SU-DHL-6 (cell line): ENCODE results near the gene KRTAP19-8.

Experiments used
- H2AFZ ChIP-seq: fragments of 200-600 bp; sonication (generic); 2 replicates; pipeline ENCODE4 v1.6.1; 2014; ENCODE audit warnings: low read depth, mild to moderate bottlenecking, moderate library complexity, mixed read lengths, antibody characterized with exemption, low read length; ENCODE audit not compliant: severe bottlenecking
- H3F3A ChIP-seq: fragments of 200-600 bp; shearing (Covaris generic); 2 replicates; pipeline ENCODE4 v1.6.0; 2016; ENCODE audit warnings: antibody characterized with exemption, mild to moderate bottlenecking; ENCODE audit not compliant: insufficient read depth
- H3K27ac ChIP-seq: fragments of 200-600 bp; sonication (generic); 2 replicates; pipeline ENCODE4 v1.5.1; 2016; ENCODE audit warnings: low read depth, mild to moderate bottlenecking, low read length, moderate library complexity, mixed read lengths
- H3K27me3 ChIP-seq: fragments of 200-600 bp; sonication (generic), shearing (Covaris generic); 2 replicates; pipeline ENCODE4 v1.6.0; 2014; ENCODE audit warnings: mild to moderate bottlenecking, low read length
- H3K36me3 ChIP-seq: fragments of 200-600 bp; sonication (generic); 2 replicates; pipeline ENCODE4 v1.6.1; 2014; ENCODE audit warnings: mild to moderate bottlenecking, low read length, mixed read lengths
- H3K4me2 ChIP-seq: fragments of 300-600, 200-600 bp; shearing (Covaris generic), sonication (generic); 2 replicates; pipeline ENCODE4 v1.6.0; 2014; ENCODE audit warnings: low read length, low read depth, mild to moderate bottlenecking; ENCODE audit not compliant: poor library complexity, severe bottlenecking
- H3K4me3 ChIP-seq: fragments of 200-600 bp; sonication (generic); 2 replicates; pipeline ENCODE4 v1.5.1; 2014; ENCODE audit warnings: antibody characterized with exemption, low read length, mild to moderate bottlenecking, mixed read lengths; ENCODE audit not compliant: insufficient read depth, poor library complexity, severe bottlenecking
- H3K79me2 ChIP-seq: fragments of 200-600 bp; sonication (generic); 2 replicates; pipeline ENCODE4 v1.6.1; 2014; ENCODE audit warnings: mild to moderate bottlenecking, low read length, moderate library complexity; ENCODE audit not compliant: insufficient read depth
- H3K9ac ChIP-seq: fragments of 200-600 bp; sonication (generic); 2 replicates; pipeline ENCODE4 v1.7.0; 2014; ENCODE audit warnings: mild to moderate bottlenecking, low read length
- H3K9me2 ChIP-seq: fragments of 200-600 bp; sonication (generic); replicated peaks from 2 replicates; pipeline ENCODE4 v1.6.1; 2014; ENCODE audit warnings: low read length; ENCODE audit not compliant: insufficient read depth
- H3K9me3 ChIP-seq: fragments of 200-600 bp; sonication (generic); 2 replicates; pipeline ENCODE4 v1.6.1; 2014; ENCODE audit warnings: low read length, mixed read lengths; ENCODE audit not compliant: insufficient read depth
- H4K20me1 ChIP-seq: fragments of 200-600 bp; sonication (generic); 2 replicates; pipeline ENCODE4 v1.6.1; 2014; ENCODE audit warnings: low read depth, mild to moderate bottlenecking, antibody characterized with exemption, low read length, moderate library complexity, mixed read lengths
- EZH2phosphoT487 ChIP-seq: fragments of 200-600 bp; sonication (generic), shearing (Covaris generic); conservative IDR thresholded peaks from 2 replicates; pipeline ENCODE4 v1.6.1; 2018; ENCODE audit warnings: mild to moderate bottlenecking, antibody characterized with exemption, low read length, moderate library complexity, mixed read lengths
- TF ChIP-seq, protein P1 (sequence below): fragments of 200-600 bp; sonication (generic); IDR thresholded peaks from one replicate; pipeline ENCODE4 v1.5.1; 2017; ENCODE audit warnings: antibody characterized with exemption, mild to moderate bottlenecking, low read length, moderate library complexity; ENCODE audit not compliant: insufficient read depth, poor library complexity, severe bottlenecking

The KRTAP19-8 gene, protein sequence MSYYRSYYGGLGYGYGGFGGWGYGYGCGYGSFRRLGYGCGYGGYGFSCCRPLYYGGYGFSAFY

DNA sequence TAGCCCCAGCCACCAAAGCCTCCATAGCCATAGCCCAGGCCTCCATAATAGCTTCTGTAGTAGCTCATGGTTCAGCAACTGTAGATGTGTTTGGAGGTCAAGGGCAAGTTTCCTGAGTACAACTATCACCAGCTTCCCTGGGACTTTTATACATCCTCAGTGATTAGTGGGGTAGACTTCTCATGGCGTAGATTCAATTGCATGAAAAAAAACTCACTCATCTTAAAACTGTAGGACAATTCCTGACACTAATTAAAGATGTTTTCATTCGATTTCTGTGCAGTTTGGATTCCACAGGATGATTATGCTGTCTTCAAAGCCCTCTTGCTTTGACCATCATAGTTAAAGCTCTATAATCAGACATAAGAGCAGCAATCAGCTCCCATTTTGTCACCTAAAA lies at the start of gene KRTAP19-8:
TSS of gene KRTAP19-8 (minus strand) at position 101 of the 400 bp plus-strand sequence. CDS start at position 68, 33 bp downstream.
- TF ChIP-seq EZH2phosphoT487: no peak
- TF ChIP-seq, protein P1, sequence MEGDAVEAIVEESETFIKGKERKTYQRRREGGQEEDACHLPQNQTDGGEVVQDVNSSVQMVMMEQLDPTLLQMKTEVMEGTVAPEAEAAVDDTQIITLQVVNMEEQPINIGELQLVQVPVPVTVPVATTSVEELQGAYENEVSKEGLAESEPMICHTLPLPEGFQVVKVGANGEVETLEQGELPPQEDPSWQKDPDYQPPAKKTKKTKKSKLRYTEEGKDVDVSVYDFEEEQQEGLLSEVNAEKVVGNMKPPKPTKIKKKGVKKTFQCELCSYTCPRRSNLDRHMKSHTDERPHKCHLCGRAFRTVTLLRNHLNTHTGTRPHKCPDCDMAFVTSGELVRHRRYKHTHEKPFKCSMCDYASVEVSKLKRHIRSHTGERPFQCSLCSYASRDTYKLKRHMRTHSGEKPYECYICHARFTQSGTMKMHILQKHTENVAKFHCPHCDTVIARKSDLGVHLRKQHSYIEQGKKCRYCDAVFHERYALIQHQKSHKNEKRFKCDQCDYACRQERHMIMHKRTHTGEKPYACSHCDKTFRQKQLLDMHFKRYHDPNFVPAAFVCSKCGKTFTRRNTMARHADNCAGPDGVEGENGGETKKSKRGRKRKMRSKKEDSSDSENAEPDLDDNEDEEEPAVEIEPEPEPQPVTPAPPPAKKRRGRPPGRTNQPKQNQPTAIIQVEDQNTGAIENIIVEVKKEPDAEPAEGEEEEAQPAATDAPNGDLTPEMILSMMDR: no peak
- Histone ChIP-seq H3K27ac (no peak within 1 kb of the TSS), H3K4me2 (no peak within 1 kb of the TSS), H3K9me2 (0 out of 2 replicates have a peak, but pooled peaks cover 6% of the 10 kb centered on the region), H3K27me3 (0 out of 2 replicates have a peak, but pooled peaks cover 8% of the 10 kb centered on the region), H3K9ac (no peak within 1 kb of the TSS), H4K20me1 (no peaks in the 10 kb centered on the region), H3K36me3 (no peaks in the 10 kb centered on the region), H2AFZ (no peak within 1 kb of the TSS), H3K9me3 (no peaks in the 10 kb centered on the region), H3K79me2 (no peaks in the 10 kb centered on the region), H3F3A (no peaks in the 10 kb centered on the region), H3K4me3 (no peak within 1 kb of the TSS)

DNA sequence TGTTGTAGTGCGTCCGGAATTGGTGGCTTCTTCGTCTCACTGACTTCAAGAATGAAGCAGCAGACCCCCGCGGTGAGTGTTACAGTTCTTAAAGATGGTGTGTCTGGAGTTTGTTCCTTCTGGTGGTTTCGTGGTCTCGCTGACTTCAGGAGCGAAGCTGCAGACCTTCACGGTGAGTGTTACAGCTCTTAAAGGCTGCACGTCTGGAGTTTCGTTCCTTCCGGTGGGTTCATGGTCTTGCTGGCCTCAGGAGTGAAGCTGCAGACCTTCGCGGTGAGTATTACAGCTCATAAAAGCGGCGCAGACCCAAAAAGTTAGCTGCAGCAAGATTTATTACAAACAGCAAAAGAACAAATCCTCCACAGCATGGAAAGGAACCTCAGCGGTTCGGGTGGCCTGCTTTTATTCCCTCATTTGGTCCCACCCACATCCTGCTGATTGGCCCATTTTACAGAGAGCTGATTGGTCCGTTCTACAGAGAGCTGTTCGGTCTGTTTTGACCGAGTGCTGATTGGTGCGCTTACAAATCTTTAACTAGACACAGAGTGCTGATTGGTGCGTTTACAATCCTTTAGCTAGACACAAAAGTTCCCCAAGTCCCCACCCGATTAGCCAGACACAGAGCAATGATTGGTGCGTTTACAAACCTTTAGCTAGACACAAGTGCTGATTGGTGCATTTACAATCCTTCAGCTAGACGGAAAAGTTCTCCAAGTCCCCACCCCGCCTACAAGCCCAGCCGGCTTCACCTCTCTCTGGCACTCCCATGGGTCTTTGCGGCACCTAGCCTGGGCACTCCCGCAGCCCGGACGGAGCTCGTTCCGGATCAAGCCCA lies 49.6 kb upstream of the KRTAP19-8 start:
- no peaks in the 10 kb centered on the region for H3K9me3 ChIP-seq
- no peaks in the 10 kb centered on the region for H3K79me2 ChIP-seq
- no peaks in the 10 kb centered on the region for H3F3A ChIP-seq
- no peak overlapping the region for H3K4me3 ChIP-seq
- H3K27me3 ChIP-seq: no peaks in the 10 kb centered on the region
- H2AFZ ChIP-seq: no peak overlapping the region
- H3K9me2 ChIP-seq: no peaks in the 10 kb centered on the region
- TF ChIP-seq, protein P1: no peak
- TF ChIP-seq EZH2phosphoT487: no peak
- H3K4me2 ChIP-seq: no peak overlapping the region
- no peaks in the 10 kb centered on the region for H3K36me3 ChIP-seq
- H4K20me1 ChIP-seq: no peaks in the 10 kb centered on the region
- no peak overlapping the region for H3K27ac ChIP-seq
- no peak overlapping the region for H3K9ac ChIP-seq

- Histone ChIP-seq H3K27ac (no peak overlapping the region), H3K79me2 (no peaks in the 10 kb centered on the region), H3K9me2 (no peaks in the 10 kb centered on the region), H3K27me3 (no peaks in the 10 kb centered on the region), H3K4me3 (no peak overlapping the region), H3K4me2 (no peak overlapping the region), H2AFZ (no peak overlapping the region), H3K9me3 (no peaks in the 10 kb centered on the region), H3K9ac (no peak overlapping the region), H4K20me1 (no peaks in the 10 kb centered on the region), H3K36me3 (no peaks in the 10 kb centered on the region), H3F3A (no peaks in the 10 kb centered on the region)
- TF ChIP-seq, protein P1: no peak
- no peak for TF ChIP-seq EZH2phosphoT487
Measured at GRCh38 chr21:31084689-31085088, 46.4 kb upstream of the KRTAP19-8 start.
